A549 (cell line): ENCODE results near the gene AREL1. TPM values are rescaled to one million over a fixed set of nuclear protein-coding genes. Genes with fewer than 3 reads are reported as not detected.

Source experiments
- ATAC-seq, 2 experiments: fragments of 200-7000 bp in 1 of 2; fragments of >200 bp in 1 of 2; cut with Nextera tagmentation in 1 of 2; cut with Tn5 transposase in 1 of 2; 3 replicates each; pipeline versions ENCODE4 v1.8.0 to v1.9.1; 2018 to 2020; ENCODE audit warnings: mild to moderate bottlenecking in 1 of 2, moderate library complexity in 1 of 2
- CTCF ChIA-PET: fragments of 300-600 bp; sonication (Branson Sonifier 250); formaldehyde crosslinking; extraction: SDS; loops from one replicate; lab custom pipeline; 2021; ENCODE audit warnings: antibody characterized with exemption, inconsistent platforms; lab: Yijun Ruan, JAX
- POLR2A ChIA-PET: fragments of 350-600 bp; formaldehyde crosslinking; extraction: SDS; loops from one replicate; lab custom pipeline; 2021; ENCODE audit warnings: antibody characterized with exemption, inconsistent platforms; lab: Yijun Ruan, JAX
- DNase-seq, 2 experiments: peaks; one replicate each; pipeline versions ENCODE4 v3.0.0 to v3.0.0-alpha.2; 2011 to 2016; ENCODE audit warnings: low read depth in 1 of 2, low spot score in 1 of 2
- FAIRE-seq: peaks from 2 replicates; lab custom pipeline; 2011; peaks lifted over from hg19 to GRCh38; lab: Jason Lieb, UNC
- H3K27ac ChIP-seq, 2 experiments: fragments of >200 bp; sonication (Bioruptor Twin); formaldehyde crosslinking; 3 replicates each; pipeline ENCODE4 v1.5.1; 2016 to 2017
- H3K4me1 ChIP-seq: fragments of >200 bp; sonication (Bioruptor Twin); formaldehyde crosslinking; 3 replicates; pipeline ENCODE4 v1.6.1; 2016
- H3K4me2 ChIP-seq: fragments of >200 bp; sonication (Bioruptor Twin); formaldehyde crosslinking; 3 replicates; pipeline ENCODE4 v1.6.1; 2016
- H3K4me3 ChIP-seq: fragments of >200 bp; sonication (Bioruptor Twin); formaldehyde crosslinking; 3 replicates; pipeline ENCODE4 v1.5.1; 2016
- H3K9me3 ChIP-seq: fragments of >200 bp; sonication (Bioruptor Twin); formaldehyde crosslinking; 3 replicates; pipeline ENCODE4 v1.6.1; 2016
- BCL3 ChIP-seq: fragments of >200 bp; sonication (Bioruptor Twin); formaldehyde crosslinking; IDR thresholded peaks from 3 replicates; pipeline ENCODE4 v1.6.1; 2016
- BHLHE40 ChIP-seq: IDR thresholded peaks from 2 replicates; pipeline ENCODE4 v1.6.1; 2012; ENCODE audit warnings: low read depth, low read length, inconsistent platforms
- CEBPB ChIP-seq, 2 experiments: fragments of >200 bp in 1 of 2; sonication (Bioruptor Twin) in 1 of 2; formaldehyde crosslinking in 1 of 2; IDR thresholded peaks; 2 replicates each; pipeline ENCODE4 v1.6.1; 2012 to 2016
- EHMT2 ChIP-seq: fragments of 200-600 bp; sonication (generic); IDR thresholded peaks from 2 replicates; pipeline ENCODE4 v1.6.1; 2016; ENCODE audit warnings: antibody characterized with exemption, low read depth, mild to moderate bottlenecking, moderate library complexity
- ELK1 ChIP-seq: fragments of 150-350 bp; IDR thresholded peaks from 2 replicates; pipeline ENCODE4 v1.6.1; 2014; ENCODE audit warnings: low read depth, mild to moderate bottlenecking, low read length
- FOSL2 ChIP-seq, 2 experiments: fragments of 450-650 bp in 1 of 2; fragments of >200 bp in 1 of 2; sonication (Bioruptor Twin) in 1 of 2; formaldehyde crosslinking; IDR thresholded peaks; 2 replicates each; pipeline versions ENCODE4 v1.5.0 to v1.6.1; 2016 to 2020; ENCODE audit warnings: mild to moderate bottlenecking in 1 of 2, moderate library complexity in 1 of 2
- HEYL ChIP-seq: fragments of 250-450 bp; sonication (Bioruptor Pico); IDR thresholded peaks from 2 replicates; pipeline ENCODE4 v1.8.0; 2021; ENCODE audit warnings: mild to moderate bottlenecking, moderate library complexity
- HMGXB4 ChIP-seq: fragments of 250-450 bp; sonication (Bioruptor Pico); IDR thresholded peaks from 2 replicates; pipeline ENCODE4 v1.5.0; 2021; ENCODE audit warnings: mild to moderate bottlenecking, moderate library complexity, borderline replicate concordance
- HOXB13 ChIP-seq: fragments of 250-450 bp; sonication (Bioruptor Pico); IDR thresholded peaks from 2 replicates; pipeline ENCODE4 v1.5.0; 2020; ENCODE audit warnings: low read depth, mild to moderate bottlenecking, moderate library complexity
- JUN ChIP-seq, 2 experiments: fragments of >200 bp; sonication (Bioruptor Twin); formaldehyde crosslinking; IDR thresholded peaks; 2 replicates in 1 of 2; 3 replicates in 1 of 2; pipeline ENCODE4 v1.6.1; 2016 to 2017
- NR3C1 ChIP-seq: fragments of >200 bp; sonication (Bioruptor Twin); formaldehyde crosslinking; IDR thresholded peaks from 3 replicates; pipeline ENCODE4 v1.6.1; 2017
- PHF8 ChIP-seq: fragments of 200-600 bp; sonication (generic); IDR thresholded peaks from 2 replicates; pipeline ENCODE4 v1.6.1; 2016; ENCODE audit warnings: low read depth, mild to moderate bottlenecking, antibody characterized with exemption, moderate library complexity, borderline replicate concordance
- POLR2AphosphoS2 ChIP-seq: conservative IDR thresholded peaks from 2 replicates; pipeline ENCODE4 v1.6.1; 2012; ENCODE audit warnings: low read length, improper control_type of control experiment, inconsistent platforms
- RCOR1 ChIP-seq: fragments of 150-350 bp; IDR thresholded peaks from 2 replicates; pipeline ENCODE4 v1.6.1; 2014; ENCODE audit warnings: antibody characterized with exemption, low read length, low read depth
- TP53 ChIP-seq: fragments of 250-450 bp; sonication (Bioruptor Pico); IDR thresholded peaks from 2 replicates; pipeline ENCODE4 v1.5.0; 2021; ENCODE audit warnings: mild to moderate bottlenecking, moderate library complexity
- WGBS: methylation state at CpG from one replicate; pipeline ENCODE4 v1.1.6; 2017; ENCODE audit errors: missing lambda C conversion rate; 5-methylcytosine and 5-hydroxymethylcytosine counted together
- polyA plus RNA-seq, 4 experiments: library from polyadenylated mRNA; depleted of rRNA in 3 of 4; stranded (reverse); fragments of >200 nt; fragmentation: RNase III in 1 of 4; extraction: RNeasy Plus Mini Kit Qiagen cat#74134 plus additional on column Dnase treatment in 1 of 4; gene quantifications; 2 replicates in 3 of 4; 3 replicates in 1 of 4; pipeline ENCODE4 v1.2.3, GENCODE V29; 2011 to 2017

Gene AREL1
- polyA plus RNA-seq, 2 of the 4 experiments (the other 2 are of a cell fraction), result 27.5 to 48.6 TPM

GRCh38 chr14:74653386-74654138, 59.3 kb downstream of the AREL1 start:
- ChIA-PET POLR2A (no interaction called here), CTCF (interaction anchor here (1.7 to 28.1 kb wide), 6 partner anchors 8 to 43 kb away, joined by 3 to 228 read pairs (median 8); partner anchors contain the start of gene LTBP2)
- ATAC-seq, result no peak
- H3K4me1 ChIP-seq, result peaks cover 59% of the 10 kb centered on the region
- TF ChIP-seq FOSL2 (IDR thresholded peaks at IDR 0.05) (no peak), FOSL2 (CRISPR knock-in tag; IDR thresholded peaks at IDR 0.05) (no peak), BCL3 (no peak), HMGXB4 (CRISPR knock-in tag) (no peak)
- H3K27ac ChIP-seq, result peak overlapping the region in 1 of 2 experiments; percentile 76; a peak in 3 of 6 replicates
- no peak for FAIRE-seq
- 95% methylated on average over 15 of the region's 15 CpGs for WGBS
- no peak overlapping the region for H3K4me3 ChIP-seq
- H3K9me3 ChIP-seq, result no peaks in the 10 kb centered on the region
- no peak for DNase-seq
- no peak overlapping the region for H3K4me2 ChIP-seq

- H3K4me2 ChIP-seq, result no peak overlapping the region
- peak overlapping the region in 1 of 2 experiments; percentile 76; a peak in 3 of 6 replicates for H3K27ac ChIP-seq
- WGBS, result 68% methylated on average over 2 of the region's 4 CpGs
- DNase-seq (no peak), FAIRE-seq (no peak), ATAC-seq (no peak)
- H3K9me3 ChIP-seq, result no peaks in the 10 kb centered on the region
- ChIA-PET POLR2A (interaction anchor here (0.7 kb wide), 1 partner anchor 21 kb away, joined by 3 read pairs; no protein-coding TSS in a partner anchor), CTCF (interaction anchor here (1.1 to 28.1 kb wide), 6 partner anchors 9 to 42 kb away, joined by 4 to 228 read pairs (median 8); partner anchors contain the start of gene LTBP2)
- H3K4me3 ChIP-seq, result no peak overlapping the region
- TF ChIP-seq RCOR1 (no peak), CEBPB (IDR thresholded peaks at IDR 0.05) (peak; percentile 35 to 74; a peak in 3 of 4 replicates), POLR2AphosphoS2 (no peak; the same call in 1 of the 2 replicates)
- peaks cover 63% of the 10 kb centered on the region for H3K4me1 ChIP-seq
Measured at GRCh38 chr14:74652541-74652940, 60.3 kb downstream of the AREL1 start.

- peak overlapping the region in 1 of 2 experiments; percentile 76; a peak in 3 of 6 replicates for H3K27ac ChIP-seq
- DNase-seq, result no peak
- 100% methylated on average over 1 of the region's 1 CpG for WGBS
- no peak for ATAC-seq
- POLR2A ChIA-PET, result no interaction called here
- no peaks in the 10 kb centered on the region for H3K9me3 ChIP-seq
- FAIRE-seq, result no peak
- no peak overlapping the region for H3K4me3 ChIP-seq
- CTCF ChIA-PET, result interaction anchor here (1.1 to 28.1 kb wide), 4 partner anchors 9 to 40 kb away, joined by 3 to 228 read pairs (median 8); partner anchors contain the start of gene LTBP2
- peaks cover 49% of the 10 kb centered on the region for H3K4me1 ChIP-seq
- no peak overlapping the region for H3K4me2 ChIP-seq
- no peak for TF ChIP-seq BHLHE40
- TF ChIP-seq POLR2AphosphoS2, result 0 out of 2 replicates have a peak, but pooled peaks have one; percentile 39
- no peak for TF ChIP-seq HOXB13 (CRISPR knock-in tag)
- TF ChIP-seq, all 56 proteins: peak for 1
Measured at GRCh38 chr14:74650927-74651686, 61.8 kb downstream of the AREL1 start.

- TF ChIP-seq NR3C1, result no peak
- TF ChIP-seq BHLHE40, result no peak
- TF ChIP-seq HEYL (CRISPR knock-in tag), result no peak
- no peak for TF ChIP-seq ELK1
- TF ChIP-seq JUN (IDR thresholded peaks at IDR 0.05), result no peak
- no peak for TF ChIP-seq PHF8
- TF ChIP-seq EHMT2, result no peak
- no peak for TF ChIP-seq TP53
- no peak overlapping the region for H3K4me3 ChIP-seq
- DNase-seq (no peak), ATAC-seq (peak in 1 of 2 experiments; percentile 34; a peak in 3 of 6 replicates), FAIRE-seq (no peak)
- ChIA-PET POLR2A (no interaction called here), CTCF (interaction anchor here (1.0 to 28.1 kb wide), 5 partner anchors 11 to 56 kb away, joined by 3 to 228 read pairs (median 4); partner anchors contain the start of gene LTBP2)
- H3K9me3 ChIP-seq, result no peaks in the 10 kb centered on the region
- peak overlapping the region; percentile 22; the same call in 2 of the 3 replicates for H3K4me2 ChIP-seq
- peaks cover 35% of the 10 kb centered on the region for H3K4me1 ChIP-seq
- peak overlapping the region; percentile 11 to 68; a peak in 4 of 6 replicates for H3K27ac ChIP-seq
- WGBS, result 53% methylated on average over 2 of the region's 2 CpGs
Measured at GRCh38 chr14:74649673-74650072, 63.2 kb downstream of the AREL1 start.
